GM19025 (cell line): ENCODE results near the gene RND1.
"Not testable (repeated sequence)": the region's sequence is repeated elsewhere in the genome, so short reads cannot be mapped to it uniquely, and the experiment has no call there.

Source experiments
- ATAC-seq: cut with Tn5 transposase; IDR thresholded peaks from one replicate; pipeline ENCODE4 v1.9.1; 2021; ENCODE audit warnings: mild to moderate bottlenecking, low read depth, moderate library complexity; ENCODE audit not compliant: unreplicated experiment

The RND1 gene

DNA sequence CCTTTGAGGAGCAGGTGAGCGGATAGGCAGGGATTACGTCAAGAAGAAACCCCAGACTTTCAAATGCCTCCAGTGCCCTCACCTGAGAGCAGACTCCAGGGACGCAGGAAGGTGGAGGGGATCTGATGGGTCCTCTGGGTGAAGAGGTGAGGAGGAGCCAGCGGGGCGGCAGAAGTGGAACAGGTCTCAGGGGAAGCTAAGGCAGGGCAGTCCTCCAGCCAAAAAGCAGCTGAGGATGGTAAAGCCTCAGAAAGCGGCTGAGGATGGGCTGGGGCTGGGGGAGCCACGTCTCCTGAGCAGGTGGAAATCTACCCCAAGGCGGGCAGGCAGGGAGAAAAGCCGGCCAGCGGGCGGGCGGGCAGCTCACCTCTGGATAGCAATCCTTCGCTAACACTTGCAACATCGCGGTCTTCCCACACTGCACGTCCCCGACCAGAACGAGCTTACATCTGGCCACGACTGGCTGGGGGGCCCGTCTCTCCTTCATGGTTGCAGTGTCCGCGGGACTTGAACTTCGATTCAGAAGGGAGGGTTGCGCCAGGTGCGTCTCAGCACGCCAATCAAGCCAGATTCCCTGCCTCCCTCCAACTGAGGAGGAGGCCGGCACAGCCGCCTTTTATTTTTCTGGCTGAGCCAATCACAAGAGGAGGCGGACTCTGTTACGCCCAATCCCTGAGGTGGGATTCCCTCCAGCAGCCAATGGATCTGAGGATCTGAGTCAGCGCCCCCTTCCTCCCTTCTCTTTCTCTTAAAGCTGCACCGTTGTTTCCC, at the start of gene RND1:
Gene RND1 (minus strand): TSS at position 590 of the 771 bp plus-strand sequence. CDS start 103 bp downstream, at position 487.
- ATAC-seq: peak; percentile 93

DNA sequence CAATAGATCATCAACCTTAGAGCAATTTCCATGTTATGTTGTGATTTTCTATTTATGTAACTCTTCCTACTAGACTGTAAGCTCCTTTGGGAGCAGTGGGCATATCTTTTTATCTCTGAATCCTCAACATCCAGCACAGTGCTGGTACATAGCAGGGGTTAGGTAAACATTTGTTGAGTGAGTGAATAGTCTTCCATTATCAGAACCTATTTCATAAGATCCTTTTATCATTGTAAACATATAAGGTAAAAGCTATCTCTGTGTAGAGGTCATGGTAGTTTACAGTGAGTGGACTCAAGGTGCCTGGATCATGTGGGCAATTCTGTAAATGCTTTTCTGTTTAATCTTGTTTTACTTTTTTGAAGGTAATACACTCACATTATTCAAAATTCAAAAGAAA, 44.5 kb upstream of the RND1 start:
- no peak for ATAC-seq

- not testable (repeated sequence) for ATAC-seq
These were observed 44.0 kb upstream of the RND1 start for GRCh38 chr12:48909698-48910097.

DNA sequence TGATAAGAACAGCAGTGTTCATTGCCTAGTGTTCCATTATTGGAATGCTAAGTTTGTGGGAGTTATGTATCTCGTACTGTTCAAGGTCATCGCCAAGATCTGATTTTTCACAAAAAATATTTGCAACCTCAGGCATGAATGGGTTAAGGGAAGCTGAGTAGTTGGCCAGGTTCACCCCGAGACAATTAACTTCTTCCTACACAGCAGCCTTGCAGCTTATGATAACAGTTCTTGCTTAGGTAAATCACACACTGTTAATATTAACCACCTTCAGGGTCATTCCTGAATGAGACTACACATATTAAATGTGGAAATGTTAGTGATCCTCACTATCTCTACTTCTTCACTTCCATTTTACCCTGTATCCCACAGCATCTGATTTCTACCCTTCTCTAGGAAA, 41.6 kb upstream of the RND1 start:
- ATAC-seq: no peak

DNA sequence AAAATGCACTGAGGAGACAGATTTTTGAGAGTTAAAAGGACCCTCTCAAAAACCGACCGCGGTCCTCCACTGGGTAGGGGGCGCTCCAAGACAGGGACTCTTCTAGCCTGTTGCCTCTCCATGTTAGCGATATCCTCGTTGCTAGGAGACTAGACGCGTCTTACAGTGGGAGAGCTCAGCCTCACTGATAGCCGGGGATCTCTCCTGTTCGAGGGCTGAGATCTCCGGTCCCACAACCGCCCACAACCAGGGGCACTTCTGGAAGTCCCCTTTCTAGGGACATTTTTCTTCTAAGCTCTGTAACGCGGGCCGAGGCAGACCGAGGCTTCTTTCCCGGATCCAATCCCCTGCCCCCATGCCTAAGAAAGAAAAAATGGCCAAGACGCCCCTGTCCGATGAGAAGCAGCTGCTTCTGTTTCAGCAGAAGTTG, 38.3 kb upstream of the RND1 start:
- ATAC-seq: no peak

DNA sequence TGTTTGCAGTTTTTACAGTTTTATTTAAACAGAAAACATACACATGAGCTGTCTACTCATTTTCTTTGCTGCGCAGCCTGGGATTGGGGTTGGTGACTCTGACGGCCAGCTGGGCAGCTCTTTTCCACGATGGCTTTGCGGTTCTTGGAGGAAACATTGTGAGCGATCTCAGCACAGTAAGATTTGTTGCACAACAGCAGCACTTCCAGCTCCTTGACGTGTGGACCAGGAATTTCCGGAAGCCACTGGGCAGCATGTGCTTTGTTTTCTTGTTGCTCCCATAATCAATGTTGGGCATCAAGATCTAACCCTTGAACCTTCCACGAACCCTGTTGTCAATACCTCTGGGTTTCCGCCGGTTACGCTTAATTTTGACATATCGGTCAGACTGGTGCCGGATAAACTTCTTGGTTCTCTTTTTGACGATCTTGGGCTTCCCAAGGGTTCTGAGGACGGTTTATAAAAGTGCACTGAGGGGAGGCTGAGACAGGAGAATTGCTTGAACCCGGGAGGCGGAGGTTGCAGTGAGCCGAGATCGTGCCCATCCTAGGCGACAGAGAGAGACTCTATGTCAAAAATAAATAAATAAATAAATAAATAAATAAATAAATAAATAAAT, 37.8 kb upstream of the RND1 start:
- no peak for ATAC-seq

GRCh38 chr12:48901278-48901677, 35.6 kb upstream of the RND1 start:
- ATAC-seq: peak; percentile 67

- no peak for ATAC-seq
These were observed 34.0 kb upstream of the RND1 start for GRCh38 chr12:48899651-48900050.

DNA sequence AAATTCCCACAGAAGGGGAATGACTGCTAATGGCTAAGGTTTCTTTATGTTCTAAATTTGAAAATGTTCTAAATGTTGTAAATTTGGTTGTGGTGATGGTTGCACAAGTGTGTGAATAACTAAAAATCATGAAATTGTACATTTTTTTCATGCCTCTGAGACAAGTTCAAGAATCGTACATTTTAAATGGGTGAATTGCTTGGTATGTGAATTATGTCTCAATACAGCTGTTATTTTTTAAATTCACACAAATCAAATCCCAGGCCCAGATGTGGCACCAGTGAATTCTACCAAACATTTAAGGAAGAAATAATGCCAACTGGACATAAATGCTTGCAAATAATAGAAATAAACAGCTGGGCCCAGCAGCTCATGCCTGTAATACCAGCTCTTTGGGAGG, 28.6 kb upstream of the RND1 start:
- no peak for ATAC-seq

DNA sequence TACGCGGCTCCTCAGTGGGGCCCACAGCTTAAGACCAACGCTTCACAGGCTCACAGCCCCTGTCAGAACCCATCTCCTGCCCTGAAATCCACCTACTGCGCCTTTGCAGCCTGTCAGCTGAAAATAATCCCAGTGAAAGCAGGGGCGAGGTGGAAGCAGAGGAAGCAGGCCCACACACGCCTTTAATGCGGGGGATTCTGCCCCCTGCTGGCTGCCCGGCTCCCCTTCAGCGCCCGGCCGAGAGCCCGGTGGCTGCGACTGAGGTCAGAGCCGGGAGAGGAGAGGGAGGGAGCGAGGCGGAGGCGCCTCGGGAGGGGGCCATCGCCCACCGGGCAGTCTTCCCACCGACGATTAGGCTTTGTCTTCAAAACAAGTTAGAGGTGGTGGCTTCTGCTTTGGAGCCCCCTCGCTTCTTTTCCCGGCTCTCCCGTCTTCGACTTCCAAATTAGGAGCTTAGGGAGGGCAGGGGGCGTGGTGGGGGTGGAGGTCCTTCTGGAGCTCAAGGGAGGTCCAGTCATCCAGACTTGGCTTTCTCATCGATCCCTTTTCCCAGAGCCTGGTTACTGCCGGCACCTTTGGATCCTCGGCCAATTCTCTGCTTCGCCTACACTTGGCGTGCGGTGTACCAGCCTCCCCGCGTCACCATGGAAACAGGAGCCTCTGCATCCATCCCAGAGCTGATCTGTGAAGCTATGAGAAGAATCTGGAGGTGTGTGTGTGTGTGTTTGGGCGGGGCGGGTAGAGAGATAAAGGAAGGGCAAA, 25.2 kb upstream of the RND1 start:
- peak; percentile 60 for ATAC-seq

DNA sequence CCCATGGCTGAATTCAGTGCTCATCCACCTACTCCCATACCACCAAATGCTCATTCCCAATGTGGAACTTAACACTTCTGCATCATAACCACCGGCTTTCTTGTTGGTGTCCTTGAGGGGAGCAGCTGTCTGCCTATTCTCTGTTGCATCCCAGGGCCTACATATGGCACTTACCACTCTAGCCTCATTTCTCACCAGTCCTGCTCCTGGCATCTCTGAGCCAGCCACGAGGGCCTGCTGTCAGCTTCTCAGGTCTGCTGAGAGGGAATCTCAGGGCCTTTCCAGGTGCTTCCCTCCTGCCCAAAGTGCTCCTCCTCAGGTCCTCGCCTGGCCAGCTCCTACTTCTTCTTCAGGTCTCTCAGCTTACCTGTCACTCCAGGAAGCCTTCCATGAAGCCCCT, 24.0 kb upstream of the RND1 start:
- no peak for ATAC-seq

- no peak for ATAC-seq
These were observed 17.9 kb upstream of the RND1 start for GRCh38 chr12:48883305-48884161.

DNA sequence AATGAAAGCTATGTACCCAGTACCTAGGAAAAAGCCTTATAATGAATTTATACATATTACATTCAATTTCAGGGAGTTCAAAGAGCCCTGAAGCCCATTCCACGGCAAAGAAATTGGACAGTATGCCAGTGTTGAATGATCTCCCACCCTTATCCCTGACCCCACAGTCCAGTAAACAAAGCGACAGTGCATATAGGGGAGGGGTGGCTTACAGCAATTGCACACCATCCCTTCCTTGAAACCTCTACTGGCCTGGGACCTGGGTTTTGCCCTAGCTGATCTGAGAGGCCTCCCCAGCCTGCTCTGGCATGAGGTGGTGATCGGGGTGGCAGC, 17.3 kb upstream of the RND1 start:
- no peak for ATAC-seq

DNA sequence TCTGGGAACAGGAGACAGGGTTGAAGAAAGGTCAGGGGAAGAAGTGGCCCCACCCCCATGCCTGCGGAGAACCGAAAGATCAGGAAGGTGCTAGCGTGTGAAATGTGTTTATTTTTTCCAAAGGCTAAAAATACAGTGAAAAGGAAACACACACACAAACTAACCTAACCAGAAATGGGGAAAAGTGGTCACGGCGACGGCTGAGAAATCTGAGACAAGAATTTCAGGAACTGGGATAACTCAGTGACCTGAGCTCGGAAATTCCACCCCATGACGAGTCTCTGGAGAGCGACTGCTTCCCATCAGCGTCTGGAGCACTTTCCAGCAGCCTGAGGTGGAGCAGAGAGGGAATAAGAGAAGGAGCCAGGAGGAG, 16.6 kb upstream of the RND1 start:
- no peak for ATAC-seq

- ATAC-seq: no peak
These were observed 16.1 kb upstream of the RND1 start for GRCh38 chr12:48881686-48882314.

- ATAC-seq: no peak
These were observed 15.0 kb upstream of the RND1 start for GRCh38 chr12:48880647-48881046.

GRCh38 chr12:48878548-48878947, 12.9 kb upstream of the RND1 start:
- no peak for ATAC-seq

GRCh38 chr12:48875944-48876515, 10.4 kb upstream of the RND1 start:
- ATAC-seq: no peak

- not testable (repeated sequence) for ATAC-seq
These were observed 7.9 kb upstream of the RND1 start for GRCh38 chr12:48873534-48873933.

DNA sequence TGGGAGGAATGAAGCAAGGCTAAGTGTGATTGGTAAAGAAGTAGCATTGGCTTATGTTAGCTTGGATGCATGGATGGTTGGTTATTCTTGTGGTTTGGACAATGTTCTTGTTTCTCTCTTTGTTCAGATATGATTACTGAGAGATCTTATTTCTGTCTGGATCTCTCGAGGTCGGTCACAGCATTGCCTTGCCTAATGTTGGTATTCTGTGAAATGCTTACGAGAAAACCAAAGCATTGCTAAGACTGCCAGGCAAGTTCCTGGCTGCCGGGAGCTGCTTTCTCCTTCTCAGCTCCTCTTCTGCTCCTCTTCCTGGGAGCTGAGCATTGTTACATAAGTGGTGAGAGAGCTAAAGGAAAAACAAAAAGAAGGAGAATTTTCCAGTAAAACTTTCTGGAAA, 7.4 kb upstream of the RND1 start:
- ATAC-seq: no peak
